Activated CD4-positive, alpha-beta T cell treated with anti-CD3 and anti-CD28 coated beads for 1 hour (primary cell): Measurements from ENCODE around the gene UBE2QL1.

Experiments
- DNase-seq: peaks from one replicate; pipeline ENCODE4 v3.0.0-alpha.2; 2020

Gene UBE2QL1

DNA sequence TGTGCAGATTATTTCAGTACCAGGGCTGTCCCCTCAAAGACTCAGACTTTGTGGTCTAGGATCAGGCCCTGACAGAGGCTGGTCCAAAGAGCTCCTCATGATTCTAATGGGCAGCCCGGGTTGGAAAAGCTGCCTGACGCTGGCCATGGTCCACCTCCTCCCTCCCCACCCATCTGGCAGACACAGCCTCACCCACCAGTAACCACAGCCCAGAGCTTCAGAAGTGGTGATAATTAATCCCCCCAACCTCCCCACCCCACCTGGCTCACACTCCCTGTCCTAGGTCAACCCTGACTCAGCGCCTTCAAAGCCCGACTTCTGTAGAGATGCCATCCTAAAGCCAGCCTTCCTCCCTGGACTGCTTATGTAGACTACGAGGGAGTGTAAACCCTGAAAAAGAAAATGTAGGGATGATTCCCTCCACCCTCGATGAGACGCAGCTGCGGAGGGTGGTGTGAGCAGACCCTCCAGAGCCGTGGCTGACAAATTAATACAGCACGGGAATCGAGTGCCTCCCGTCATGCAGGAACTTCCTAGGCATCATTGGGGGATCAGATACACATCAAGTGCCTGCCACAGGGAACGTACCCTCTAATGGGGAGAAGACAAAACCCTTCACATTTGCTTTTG, 7.0 kb downstream of the UBE2QL1 start:
- DNase-seq, result no peak

DNA sequence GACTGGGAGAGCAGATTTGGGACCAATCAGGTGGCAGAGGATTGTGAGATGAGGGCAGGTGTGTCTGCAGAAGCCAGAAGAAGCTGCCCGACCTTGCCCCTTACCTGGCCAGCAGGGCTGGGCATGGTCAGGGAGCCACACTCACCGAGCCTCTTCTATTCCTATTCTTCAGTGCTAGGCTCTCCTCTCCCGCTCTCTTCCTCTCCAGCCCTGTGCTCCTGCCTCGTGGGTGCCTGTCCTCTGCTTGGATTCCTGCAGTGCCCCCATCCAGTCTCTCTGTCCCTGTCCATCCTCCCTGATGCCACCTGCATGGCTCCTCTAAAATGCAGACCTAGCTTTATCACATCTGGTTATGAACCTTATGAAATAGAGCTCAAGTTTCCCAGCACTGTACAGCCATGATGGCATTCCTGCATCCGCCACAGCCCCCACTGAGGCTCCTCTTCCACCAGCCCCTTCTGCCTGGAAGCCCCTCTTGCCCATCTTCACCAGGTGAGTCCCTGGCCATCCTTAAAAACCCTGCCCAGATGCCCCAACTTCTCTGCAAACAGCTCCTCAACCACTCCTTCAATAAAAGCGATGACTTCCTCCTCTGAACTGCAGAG, 8.2 kb downstream of the UBE2QL1 start:
- no peak for DNase-seq

GRCh38 chr5:6457592-6457991, 8.9 kb downstream of the UBE2QL1 start:
- no peak for DNase-seq

- DNase-seq, result no peak
These were observed 10.2 kb downstream of the UBE2QL1 start for GRCh38 chr5:6458833-6459232.

GRCh38 chr5:6459896-6460295, 11.2 kb downstream of the UBE2QL1 start:
- no peak for DNase-seq

GRCh38 chr5:6461006-6461405, 12.3 kb downstream of the UBE2QL1 start:
- DNase-seq, result no peak

GRCh38 chr5:6461793-6462650, 13.4 kb downstream of the UBE2QL1 start:
- DNase-seq, result no peak

DNA sequence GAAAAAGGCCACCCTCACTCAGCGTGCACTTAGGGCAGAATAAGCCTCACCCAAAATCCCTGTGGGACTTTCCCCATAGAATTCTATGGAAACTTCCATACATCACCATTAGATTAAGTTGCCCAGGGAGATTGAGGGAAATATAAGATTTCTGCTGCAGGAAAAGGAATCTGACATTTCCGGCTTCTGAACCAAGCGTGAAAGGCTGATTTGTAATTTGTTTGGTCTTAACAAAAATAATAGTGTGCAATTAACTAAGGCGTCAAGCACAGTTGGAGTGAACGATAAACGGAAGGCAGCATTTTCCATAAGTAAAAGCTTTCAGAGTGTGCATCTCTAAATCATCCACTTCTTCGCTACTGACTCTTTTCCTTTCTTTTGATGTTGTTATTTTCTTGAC, 14.0 kb downstream of the UBE2QL1 start:
- DNase-seq, result no peak

DNA sequence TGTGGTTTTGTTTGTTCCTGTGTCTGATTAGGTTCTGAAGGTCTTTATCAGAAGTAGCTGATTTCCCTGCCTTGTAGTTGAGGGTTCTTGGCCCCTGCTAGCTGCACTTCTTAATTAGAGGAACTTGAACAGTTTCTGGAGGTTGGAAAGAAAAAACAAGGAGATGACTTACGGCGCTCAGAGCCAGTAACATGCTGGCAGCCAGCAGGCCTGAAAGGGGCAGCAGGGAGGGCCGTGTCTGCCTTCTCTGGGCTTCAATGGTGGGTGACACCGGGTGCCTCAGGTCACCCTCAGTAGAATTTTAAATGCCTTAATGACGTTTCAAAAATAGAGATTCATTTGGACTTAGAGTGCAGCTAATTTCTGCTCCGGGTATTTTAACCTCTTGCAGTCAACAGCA, 15.8 kb downstream of the UBE2QL1 start:
- no peak for DNase-seq

- DNase-seq, result no peak
These were observed 17.5 kb downstream of the UBE2QL1 start for GRCh38 chr5:6465831-6466790.

GRCh38 chr5:6466975-6467567, 18.4 kb downstream of the UBE2QL1 start:
- no peak for DNase-seq

DNA sequence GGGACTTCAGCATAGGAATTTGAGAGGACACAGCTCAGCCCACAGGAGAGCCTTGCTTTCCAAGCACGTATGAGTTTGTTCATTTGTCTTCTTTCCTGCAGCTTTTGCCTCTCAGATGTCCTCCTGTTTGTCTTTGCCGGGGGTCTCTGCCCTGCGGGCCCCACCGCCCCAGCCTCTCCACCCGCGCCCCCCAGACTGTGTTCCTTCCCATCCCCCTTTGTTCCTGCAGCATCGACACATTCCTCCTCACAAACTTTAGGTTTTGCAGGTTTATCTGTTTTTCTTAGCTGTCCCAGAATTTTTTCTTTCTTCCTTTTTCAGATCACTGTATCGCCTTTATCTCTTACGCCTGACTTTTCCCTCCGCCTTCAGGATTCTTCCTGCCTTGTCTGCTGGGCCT, 18.9 kb downstream of the UBE2QL1 start:
- DNase-seq, result no peak

GRCh38 chr5:6468104-6468503, 19.4 kb downstream of the UBE2QL1 start:
- DNase-seq, result no peak

DNA sequence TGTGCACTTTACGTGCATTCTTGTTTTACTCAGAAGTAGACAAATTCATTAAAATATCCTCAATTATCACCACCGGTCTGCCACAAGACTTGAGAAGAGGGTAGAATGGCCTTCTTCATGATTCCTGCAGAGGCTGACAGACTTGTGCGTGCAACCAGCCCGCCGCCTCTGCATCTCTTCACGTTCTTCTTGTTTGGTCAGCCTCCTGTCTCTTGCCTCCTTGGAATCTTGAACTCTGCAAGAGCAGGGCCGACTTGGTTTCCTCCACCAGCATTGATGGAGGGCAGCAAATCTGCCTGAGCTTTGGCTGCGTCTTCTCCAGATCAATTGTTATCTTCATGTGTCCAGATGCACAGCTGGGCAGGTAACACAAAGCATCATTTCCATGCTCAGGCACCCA, 20.2 kb downstream of the UBE2QL1 start:
- no peak for DNase-seq

GRCh38 chr5:6469836-6470235, 21.2 kb downstream of the UBE2QL1 start:
- no peak for DNase-seq

DNA sequence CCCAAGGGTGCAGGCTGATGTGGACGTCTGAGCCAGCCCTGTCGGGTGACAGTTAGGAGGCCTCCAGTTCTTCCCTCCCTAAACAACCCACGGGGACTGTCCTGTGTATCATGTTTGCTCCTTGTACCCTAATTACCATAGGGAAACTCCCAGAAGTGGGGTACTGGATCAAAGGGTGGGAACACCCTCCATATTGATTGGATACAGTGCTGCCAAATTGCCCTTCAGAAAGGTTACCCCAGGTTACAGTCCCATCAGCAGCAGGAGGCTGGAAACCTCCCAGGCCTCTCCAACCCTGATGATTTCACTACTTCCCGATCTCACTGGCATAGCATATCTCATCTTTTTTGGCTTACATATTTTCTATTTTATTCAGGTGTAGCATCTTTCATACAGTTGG, 22.0 kb downstream of the UBE2QL1 start:
- no peak for DNase-seq

DNA sequence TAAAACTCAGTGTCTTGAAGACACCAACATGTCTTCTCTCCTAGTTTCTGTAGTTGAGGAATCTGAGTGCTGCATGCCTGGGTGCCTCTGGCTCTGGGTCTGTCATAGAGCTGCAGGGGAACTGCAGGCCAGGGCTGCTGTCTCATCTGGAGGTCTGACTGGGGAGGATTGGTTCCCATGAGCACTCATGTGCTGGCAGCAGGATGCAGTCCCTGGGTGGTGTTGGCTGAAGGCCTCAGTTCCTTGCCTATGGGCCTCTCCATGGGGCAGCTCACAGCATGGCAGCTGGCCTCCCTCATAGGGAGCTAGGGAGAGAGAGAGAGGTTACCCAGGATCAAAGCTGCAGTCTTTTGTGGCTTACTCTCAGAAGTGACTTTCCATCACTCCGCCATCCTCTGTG, 22.6 kb downstream of the UBE2QL1 start:
- no peak for DNase-seq

DNA sequence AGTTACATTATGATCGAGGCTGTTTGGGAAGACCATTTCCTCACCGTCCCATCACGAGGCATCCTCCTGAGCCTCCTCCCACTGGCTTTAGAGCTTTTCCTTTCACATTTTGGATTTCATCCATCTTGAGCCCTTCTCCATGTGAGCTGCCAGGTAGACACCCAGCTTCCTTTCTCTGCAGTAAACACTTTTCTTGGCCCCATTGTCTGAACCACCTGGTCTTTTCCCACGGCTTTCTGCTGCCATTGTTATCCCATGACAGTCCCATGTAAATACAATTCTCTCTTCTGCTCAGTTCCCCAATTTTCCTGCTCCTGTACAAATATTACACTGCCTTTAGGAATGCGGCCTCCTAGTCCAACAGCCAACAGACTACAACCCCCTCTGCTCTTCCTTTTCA, 24.1 kb downstream of the UBE2QL1 start:
- DNase-seq, result no peak

GRCh38 chr5:6473284-6473683, 24.6 kb downstream of the UBE2QL1 start:
- no peak for DNase-seq

GRCh38 chr5:6475626-6476312, 27.1 kb downstream of the UBE2QL1 start:
- no peak for DNase-seq

GRCh38 chr5:6476313-6476661, 27.6 kb downstream of the UBE2QL1 start:
- DNase-seq, result no peak

DNA sequence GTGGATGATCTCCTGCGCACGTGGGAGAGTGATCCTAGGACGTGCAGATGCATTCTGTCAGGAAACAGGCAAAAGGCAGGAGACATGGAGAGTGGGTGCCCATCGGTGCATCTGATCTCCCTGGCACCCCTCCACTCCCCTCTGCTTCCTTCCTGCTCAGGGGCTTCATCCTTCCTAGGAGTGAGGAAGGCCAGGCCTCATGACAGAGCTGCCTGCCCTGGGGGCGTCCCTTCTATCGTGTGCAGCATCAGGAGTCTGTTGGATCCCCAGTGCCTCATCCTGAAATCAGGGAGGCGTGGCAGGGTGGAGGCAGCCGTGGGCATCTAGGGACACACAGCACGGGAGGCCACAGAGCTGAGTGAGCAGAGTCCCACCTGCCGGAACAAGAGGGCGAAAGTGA, 30.1 kb downstream of the UBE2QL1 start:
- no peak for DNase-seq
